GM12891 (cell line): ENCODE data around the gene ESCO1.

Experiments used
- POLR2A ChIP-seq: IDR thresholded peaks from 2 replicates; pipeline ENCODE4 v1.6.1; 2011; ENCODE audit warnings: low read depth, low read length, control low read depth
- POLR2AphosphoS5 ChIP-seq: IDR thresholded peaks from 2 replicates; pipeline ENCODE4 v1.6.1; 2011; ENCODE audit warnings: low read depth, low read length, control low read depth
- POU2F2 ChIP-seq: IDR thresholded peaks from 2 replicates; pipeline ENCODE4 v1.6.1; 2011; ENCODE audit warnings: low read depth, mild to moderate bottlenecking, control low read depth, low read length, moderate library complexity
- SPI1 ChIP-seq: IDR thresholded peaks from 2 replicates; pipeline ENCODE4 v1.6.1; 2011; ENCODE audit warnings: low read depth, low read length, control low read depth
- TAF1 ChIP-seq: IDR thresholded peaks from 2 replicates; pipeline ENCODE4 v1.6.1; 2011; ENCODE audit warnings: low read depth, low read length, control low read depth

- TF ChIP-seq POLR2A (no peak), POLR2AphosphoS5 (no peak), SPI1 (no peak), TAF1 (no peak), POU2F2 (no peak)
Measured at GRCh38 chr18:21479721-21480120, 120.8 kb downstream of the ESCO1 start.
